Measurements from ENCODE around the gene ERCC4.

- no peak for TF ChIP-seq EZH2 (IDR thresholded peaks at IDR 0.05; ENCODE audit: low read length)
- no peak for TF ChIP-seq CTCF (optimal IDR thresholded peaks at IDR 0.05 in 1 of 3, IDR thresholded peaks at IDR 0.05 in 1 of 3, conservative IDR thresholded peaks at IDR 0.05 in 1 of 3; ENCODE audit: extremely low read depth in 1 of 3, insufficient read depth in 2 of 3, low read length in 3 of 3)
These were observed 77.6 kb downstream of the ERCC4 start for GRCh38 chr16:13997526-13997925.
